ENCODE measurements around the gene GRID1. TPM values are rescaled to one million over a fixed set of nuclear protein-coding genes. Genes with fewer than 3 reads are reported as not detected.

Gene GRID1
- total RNA-seq, 1 experiment from 2014 or later: 5.6 TPM

DNA sequence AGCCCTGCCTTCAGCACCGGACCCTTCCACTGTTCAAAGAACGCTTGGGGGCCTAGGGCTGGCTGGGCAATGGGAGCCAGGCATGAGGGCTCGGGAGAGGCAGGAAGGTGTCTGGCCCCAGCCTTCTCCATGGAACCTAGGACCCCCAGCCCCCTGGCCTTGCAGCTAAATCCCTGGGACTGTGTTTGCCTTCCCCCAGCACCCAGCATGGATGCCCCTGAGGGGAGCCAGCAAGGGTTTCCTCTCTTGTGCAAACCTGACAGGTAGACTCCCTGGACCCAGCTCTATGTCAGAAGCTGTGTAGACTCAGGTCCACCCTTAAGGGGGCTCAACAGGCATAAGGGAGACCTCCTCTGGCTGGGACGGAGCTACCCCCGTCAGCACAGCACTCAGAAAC is 288.0 kb downstream of the GRID1 start:
- CTCF ChIA-PET: interaction anchor here (0.8 kb wide), 1 partner anchor 83 kb away, joined by 3 read pairs; no protein-coding TSS in a partner anchor
- TF ChIP-seq POLR2AphosphoS5 (IDR thresholded peaks at IDR 0.05; ENCODE audit: low read depth, low read length) (no peak), ZFX (IDR thresholded peaks at IDR 0.05) (no peak), ZNF274 (IDR thresholded peaks at IDR 0.05; ENCODE audit: low read depth, low read length) (no peak), SP1 (IDR thresholded peaks at IDR 0.05; ENCODE audit: low read depth) (no peak), FOSL1 (IDR thresholded peaks at IDR 0.05; ENCODE audit: low read depth) (no peak), SRF (IDR thresholded peaks at IDR 0.05; ENCODE audit: low read depth) (no peak), EZH2 (IDR thresholded peaks at IDR 0.05) (no peak), CBX3 (IDR thresholded peaks at IDR 0.05; ENCODE audit: low read depth) (no peak), POLR2A (IDR thresholded peaks at IDR 0.05; ENCODE audit: borderline replicate concordance, extremely low read depth, insufficient read depth, insufficient read length) (no peak), TCF7L2 (IDR thresholded peaks at IDR 0.05; ENCODE audit: borderline replicate concordance, extremely low read depth, insufficient read depth, insufficient read length) (no peak)
- TF ChIP-seq, protein P1, sequence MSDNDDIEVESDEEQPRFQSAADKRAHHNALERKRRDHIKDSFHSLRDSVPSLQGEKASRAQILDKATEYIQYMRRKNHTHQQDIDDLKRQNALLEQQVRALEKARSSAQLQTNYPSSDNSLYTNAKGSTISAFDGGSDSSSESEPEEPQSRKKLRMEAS (IDR thresholded peaks at IDR 0.05): no peak
- TF ChIP-seq, protein P2, sequence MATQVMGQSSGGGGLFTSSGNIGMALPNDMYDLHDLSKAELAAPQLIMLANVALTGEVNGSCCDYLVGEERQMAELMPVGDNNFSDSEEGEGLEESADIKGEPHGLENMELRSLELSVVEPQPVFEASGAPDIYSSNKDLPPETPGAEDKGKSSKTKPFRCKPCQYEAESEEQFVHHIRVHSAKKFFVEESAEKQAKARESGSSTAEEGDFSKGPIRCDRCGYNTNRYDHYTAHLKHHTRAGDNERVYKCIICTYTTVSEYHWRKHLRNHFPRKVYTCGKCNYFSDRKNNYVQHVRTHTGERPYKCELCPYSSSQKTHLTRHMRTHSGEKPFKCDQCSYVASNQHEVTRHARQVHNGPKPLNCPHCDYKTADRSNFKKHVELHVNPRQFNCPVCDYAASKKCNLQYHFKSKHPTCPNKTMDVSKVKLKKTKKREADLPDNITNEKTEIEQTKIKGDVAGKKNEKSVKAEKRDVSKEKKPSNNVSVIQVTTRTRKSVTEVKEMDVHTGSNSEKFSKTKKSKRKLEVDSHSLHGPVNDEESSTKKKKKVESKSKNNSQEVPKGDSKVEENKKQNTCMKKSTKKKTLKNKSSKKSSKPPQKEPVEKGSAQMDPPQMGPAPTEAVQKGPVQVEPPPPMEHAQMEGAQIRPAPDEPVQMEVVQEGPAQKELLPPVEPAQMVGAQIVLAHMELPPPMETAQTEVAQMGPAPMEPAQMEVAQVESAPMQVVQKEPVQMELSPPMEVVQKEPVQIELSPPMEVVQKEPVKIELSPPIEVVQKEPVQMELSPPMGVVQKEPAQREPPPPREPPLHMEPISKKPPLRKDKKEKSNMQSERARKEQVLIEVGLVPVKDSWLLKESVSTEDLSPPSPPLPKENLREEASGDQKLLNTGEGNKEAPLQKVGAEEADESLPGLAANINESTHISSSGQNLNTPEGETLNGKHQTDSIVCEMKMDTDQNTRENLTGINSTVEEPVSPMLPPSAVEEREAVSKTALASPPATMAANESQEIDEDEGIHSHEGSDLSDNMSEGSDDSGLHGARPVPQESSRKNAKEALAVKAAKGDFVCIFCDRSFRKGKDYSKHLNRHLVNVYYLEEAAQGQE (IDR thresholded peaks at IDR 0.05; ENCODE audit: low read depth): no peak
- TF ChIP-seq, protein P3, sequence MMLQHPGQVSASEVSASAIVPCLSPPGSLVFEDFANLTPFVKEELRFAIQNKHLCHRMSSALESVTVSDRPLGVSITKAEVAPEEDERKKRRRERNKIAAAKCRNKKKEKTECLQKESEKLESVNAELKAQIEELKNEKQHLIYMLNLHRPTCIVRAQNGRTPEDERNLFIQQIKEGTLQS (IDR thresholded peaks at IDR 0.05): no peak
- Histone ChIP-seq H3K27ac (ENCODE audit: low read depth, low read length) (peak overlapping the region; percentile 64), H3K36me3 (ENCODE audit: control insufficient read depth in 1 of 2, insufficient read depth in 2 of 2, low read length in 2 of 2) (no peaks in the 10 kb centered on the region), H2AFZ (ENCODE audit: low read depth, low read length, poor library complexity, severe bottlenecking) (no peak overlapping the region), H3K79me2 (ENCODE audit: insufficient read depth, low read length) (no peaks in the 10 kb centered on the region), H3K4me1 (ENCODE audit: control insufficient read depth in 1 of 2, insufficient read depth in 2 of 2, low read length in 2 of 2) (peaks cover 13 to 30% of the 10 kb centered on the region in 2 experiments), H3K4me2 (ENCODE audit: low read length) (peak overlapping the region; percentile 75), H3K27me3 (ENCODE audit: insufficient read depth, low read length) (no peaks in the 10 kb centered on the region), H3K9me2 (ENCODE audit: insufficient read depth) (no peaks in the 10 kb centered on the region), H4K20me1 (ENCODE audit: insufficient read depth) (no peaks in the 10 kb centered on the region), H3K4me3 (replicated peaks in 1 of 2; ENCODE audit: low read depth in 1 of 2, low read length in 2 of 2) (peak overlapping the region in 1 of 2 experiments; percentile 40; a peak in 2 of 4 replicates), H3K9me3 (ENCODE audit: control insufficient read depth in 1 of 2, insufficient read depth in 1 of 2, low read depth in 1 of 2, low read length in 2 of 2) (no peaks in the 10 kb centered on the region), H3K9ac (ENCODE audit: low read length) (peak overlapping the region; percentile 36)
- ATAC-seq: no peak
- intact Hi-C loops (cut with micrococcal nuclease): no loop called here
- DNase-seq (ENCODE audit: low read depth, low spot score): no peak
- POLR2A ChIA-PET: interaction anchor here (0.9 kb wide), 1 partner anchor 8 kb away, joined by 3 read pairs; no protein-coding TSS in a partner anchor
- no TSS peak for BruUV-seq (replicated peaks)
- RAD21 ChIA-PET (ENCODE audit: low non-redundant PET in 1 of 2, low total read pairs in 2 of 2, uncharacterized antibody in 2 of 2, unreplicated experiment in 2 of 2): no interaction called here

Data from HCT116 (cell line).